ENCODE measurements around the gene CDH12. TPM values are rescaled to one million over a fixed set of nuclear protein-coding genes. Genes with fewer than 3 reads are reported as not detected.

Gene CDH12
- total RNA-seq, 1 donor from 2014 or later = not detected

- H3K27ac ChIP-seq = no peak overlapping the region
- intact Hi-C loops (cut with DNase I) = no loop called here
- no peaks in the 10 kb centered on the region for H3K4me1 ChIP-seq
- H3K36me3 ChIP-seq = no peaks in the 10 kb centered on the region
- DNase-seq (ENCODE audit: extremely low spot score in 2 of 2) = no peak
- no peaks in the 10 kb centered on the region for H3K9me3 ChIP-seq
- H3K4me3 ChIP-seq = no peak overlapping the region
- no peaks in the 10 kb centered on the region for H3K27me3 ChIP-seq
- TF ChIP-seq POLR2A (IDR thresholded peaks at IDR 0.05) = no peak
- TF ChIP-seq CTCF (IDR thresholded peaks at IDR 0.05) = no peak
- no peak for TF ChIP-seq POLR2AphosphoS5 (IDR thresholded peaks at IDR 0.05; ENCODE audit: insufficient read depth in 1 of 2, low read depth in 1 of 2)
Measured at GRCh38 chr5:22460189-22460588, 393.0 kb downstream of the CDH12 start.

- intact Hi-C loops (cut with DNase I) = no loop called here
- TF ChIP-seq POLR2AphosphoS5 (IDR thresholded peaks at IDR 0.05; ENCODE audit: insufficient read depth in 1 of 2, low read depth in 1 of 2) = no peak
- TF ChIP-seq CTCF (IDR thresholded peaks at IDR 0.05) = no peak
- TF ChIP-seq POLR2A (IDR thresholded peaks at IDR 0.05) = no peak
- no peaks in the 10 kb centered on the region for H3K4me1 ChIP-seq
Measured at GRCh38 chr5:22432905-22433304, 420.2 kb downstream of the CDH12 start.

GRCh38 chr5:22431840-22432239 lies 421.3 kb downstream of the CDH12 start:
- intact Hi-C loops (cut with DNase I) = no loop called here
- Histone ChIP-seq H3K36me3 (no peaks in the 10 kb centered on the region), H3K4me3 (no peak overlapping the region), H3K27me3 (no peaks in the 10 kb centered on the region), H3K27ac (no peak overlapping the region), H3K4me1 (no peaks in the 10 kb centered on the region), H3K9me3 (no peaks in the 10 kb centered on the region)
- TF ChIP-seq POLR2A (IDR thresholded peaks at IDR 0.05) (no peak), CTCF (IDR thresholded peaks at IDR 0.05) (no peak), POLR2AphosphoS5 (IDR thresholded peaks at IDR 0.05; ENCODE audit: insufficient read depth in 1 of 2, low read depth in 1 of 2) (no peak)
- DNase-seq (ENCODE audit: extremely low spot score in 2 of 2) = no peak

More at GRCh38 chr5:22432905-22433304, 420.2 kb downstream of the CDH12 start:
- Histone ChIP-seq H3K27ac (no peak overlapping the region), H3K9me3 (no peaks in the 10 kb centered on the region), H3K4me3 (no peak overlapping the region), H3K27me3 (no peaks in the 10 kb centered on the region), H3K36me3 (no peaks in the 10 kb centered on the region)
- no peak for DNase-seq (ENCODE audit: extremely low spot score in 2 of 2)

- no peak for DNase-seq (ENCODE audit: extremely low spot score in 2 of 2)
- H3K27me3 ChIP-seq = no peaks in the 10 kb centered on the region
- TF ChIP-seq POLR2AphosphoS5 (IDR thresholded peaks at IDR 0.05; ENCODE audit: insufficient read depth in 1 of 2, low read depth in 1 of 2) (no peak), POLR2A (IDR thresholded peaks at IDR 0.05) (no peak), CTCF (IDR thresholded peaks at IDR 0.05) (no peak)
- no peak overlapping the region for H3K27ac ChIP-seq
- H3K4me3 ChIP-seq = no peak overlapping the region
- H3K36me3 ChIP-seq = no peaks in the 10 kb centered on the region
- no peaks in the 10 kb centered on the region for H3K9me3 ChIP-seq
- intact Hi-C loops (cut with DNase I) = no loop called here
- H3K4me1 ChIP-seq = no peaks in the 10 kb centered on the region
Measured at GRCh38 chr5:22431406-22431805, 421.7 kb downstream of the CDH12 start.

- Histone ChIP-seq H3K36me3 (no peaks in the 10 kb centered on the region), H3K27me3 (no peaks in the 10 kb centered on the region), H3K4me1 (no peaks in the 10 kb centered on the region), H3K4me3 (no peak overlapping the region), H3K9me3 (no peaks in the 10 kb centered on the region), H3K27ac (no peak overlapping the region)
- TF ChIP-seq POLR2A (IDR thresholded peaks at IDR 0.05) (no peak), CTCF (IDR thresholded peaks at IDR 0.05) (no peak), POLR2AphosphoS5 (IDR thresholded peaks at IDR 0.05; ENCODE audit: insufficient read depth in 1 of 2, low read depth in 1 of 2) (no peak)
- DNase-seq (ENCODE audit: extremely low spot score in 2 of 2) = no peak
- intact Hi-C loops (cut with DNase I) = no loop called here
Measured at GRCh38 chr5:22411554-22412349, 441.4 kb downstream of the CDH12 start.

Measured in vagina (tissue), 2 donors.